ENCODE results near the gene STARD7. TPM values are rescaled to one million over a fixed set of nuclear protein-coding genes. Genes with fewer than 3 reads are reported as not detected.

STARD7 gene
- total and polyA plus RNA-seq, 9 of the 15 experiments (the other 6 are each of a cell fraction or from before 2014, with no cell fraction given): 90.9 to 196 (median 145) TPM

DNA sequence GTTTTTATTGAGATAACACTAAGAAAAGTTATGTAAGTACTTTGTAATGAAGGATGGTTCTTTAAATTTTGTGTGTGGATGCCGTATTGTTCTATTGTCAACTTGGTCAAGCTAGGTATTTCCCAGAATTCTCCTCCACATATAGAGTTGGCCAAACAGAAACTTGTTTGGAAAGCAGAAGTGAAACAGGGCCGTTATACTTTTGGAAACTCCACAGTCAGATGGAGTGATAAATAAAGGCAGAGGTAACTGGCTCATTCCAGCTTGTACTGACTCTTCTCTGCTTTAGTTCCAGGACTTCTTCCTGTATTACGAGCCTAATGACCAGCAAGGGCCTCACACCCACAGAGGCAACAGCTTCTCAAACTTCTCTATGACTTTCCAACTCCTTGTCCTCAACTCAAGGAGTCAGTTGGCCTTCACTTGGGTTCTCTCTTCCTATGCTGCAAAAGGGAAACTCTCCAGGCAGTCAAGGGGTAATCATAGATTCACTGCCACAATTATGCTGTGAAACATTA is 16.4 kb upstream of the STARD7 start (continued):
- TF ChIP-seq ZFX (CRISPR knock-in tag; IDR thresholded peaks at IDR 0.05): peak; percentile 64
- no peak for TF ChIP-seq NCOA6 (IDR thresholded peaks at IDR 0.05)
- TF ChIP-seq, protein P1, sequence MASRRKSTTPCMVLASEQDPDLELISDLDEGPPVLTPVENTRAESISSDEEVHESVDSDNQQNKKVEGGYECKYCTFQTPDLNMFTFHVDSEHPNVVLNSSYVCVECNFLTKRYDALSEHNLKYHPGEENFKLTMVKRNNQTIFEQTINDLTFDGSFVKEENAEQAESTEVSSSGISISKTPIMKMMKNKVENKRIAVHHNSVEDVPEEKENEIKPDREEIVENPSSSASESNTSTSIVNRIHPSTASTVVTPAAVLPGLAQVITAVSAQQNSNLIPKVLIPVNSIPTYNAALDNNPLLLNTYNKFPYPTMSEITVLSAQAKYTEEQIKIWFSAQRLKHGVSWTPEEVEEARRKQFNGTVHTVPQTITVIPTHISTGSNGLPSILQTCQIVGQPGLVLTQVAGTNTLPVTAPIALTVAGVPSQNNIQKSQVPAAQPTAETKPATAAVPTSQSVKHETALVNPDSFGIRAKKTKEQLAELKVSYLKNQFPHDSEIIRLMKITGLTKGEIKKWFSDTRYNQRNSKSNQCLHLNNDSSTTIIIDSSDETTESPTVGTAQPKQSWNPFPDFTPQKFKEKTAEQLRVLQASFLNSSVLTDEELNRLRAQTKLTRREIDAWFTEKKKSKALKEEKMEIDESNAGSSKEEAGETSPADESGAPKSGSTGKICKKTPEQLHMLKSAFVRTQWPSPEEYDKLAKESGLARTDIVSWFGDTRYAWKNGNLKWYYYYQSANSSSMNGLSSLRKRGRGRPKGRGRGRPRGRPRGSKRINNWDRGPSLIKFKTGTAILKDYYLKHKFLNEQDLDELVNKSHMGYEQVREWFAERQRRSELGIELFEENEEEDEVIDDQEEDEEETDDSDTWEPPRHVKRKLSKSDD (conservative IDR thresholded peaks at IDR 0.05; ENCODE audit: low read length): no peak
- TF ChIP-seq ZNF584 (CRISPR knock-in tag; IDR thresholded peaks at IDR 0.05; ENCODE audit: low read depth): peak; percentile 84
- TF ChIP-seq, protein P2, sequence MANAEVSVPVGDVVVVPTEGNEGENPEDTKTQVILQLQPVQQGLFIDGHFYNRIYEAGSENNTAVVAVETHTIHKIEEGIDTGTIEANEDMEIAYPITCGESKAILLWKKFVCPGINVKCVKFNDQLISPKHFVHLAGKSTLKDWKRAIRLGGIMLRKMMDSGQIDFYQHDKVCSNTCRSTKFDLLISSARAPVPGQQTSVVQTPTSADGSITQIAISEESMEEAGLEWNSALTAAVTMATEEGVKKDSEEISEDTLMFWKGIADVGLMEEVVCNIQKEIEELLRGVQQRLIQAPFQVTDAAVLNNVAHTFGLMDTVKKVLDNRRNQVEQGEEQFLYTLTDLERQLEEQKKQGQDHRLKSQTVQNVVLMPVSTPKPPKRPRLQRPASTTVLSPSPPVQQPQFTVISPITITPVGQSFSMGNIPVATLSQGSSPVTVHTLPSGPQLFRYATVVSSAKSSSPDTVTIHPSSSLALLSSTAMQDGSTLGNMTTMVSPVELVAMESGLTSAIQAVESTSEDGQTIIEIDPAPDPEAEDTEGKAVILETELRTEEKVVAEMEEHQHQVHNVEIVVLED (CRISPR knock-in tag; IDR thresholded peaks at IDR 0.05): 0 out of 2 replicates have a peak, but pooled peaks have one; percentile 17
- TF ChIP-seq, protein P3, sequence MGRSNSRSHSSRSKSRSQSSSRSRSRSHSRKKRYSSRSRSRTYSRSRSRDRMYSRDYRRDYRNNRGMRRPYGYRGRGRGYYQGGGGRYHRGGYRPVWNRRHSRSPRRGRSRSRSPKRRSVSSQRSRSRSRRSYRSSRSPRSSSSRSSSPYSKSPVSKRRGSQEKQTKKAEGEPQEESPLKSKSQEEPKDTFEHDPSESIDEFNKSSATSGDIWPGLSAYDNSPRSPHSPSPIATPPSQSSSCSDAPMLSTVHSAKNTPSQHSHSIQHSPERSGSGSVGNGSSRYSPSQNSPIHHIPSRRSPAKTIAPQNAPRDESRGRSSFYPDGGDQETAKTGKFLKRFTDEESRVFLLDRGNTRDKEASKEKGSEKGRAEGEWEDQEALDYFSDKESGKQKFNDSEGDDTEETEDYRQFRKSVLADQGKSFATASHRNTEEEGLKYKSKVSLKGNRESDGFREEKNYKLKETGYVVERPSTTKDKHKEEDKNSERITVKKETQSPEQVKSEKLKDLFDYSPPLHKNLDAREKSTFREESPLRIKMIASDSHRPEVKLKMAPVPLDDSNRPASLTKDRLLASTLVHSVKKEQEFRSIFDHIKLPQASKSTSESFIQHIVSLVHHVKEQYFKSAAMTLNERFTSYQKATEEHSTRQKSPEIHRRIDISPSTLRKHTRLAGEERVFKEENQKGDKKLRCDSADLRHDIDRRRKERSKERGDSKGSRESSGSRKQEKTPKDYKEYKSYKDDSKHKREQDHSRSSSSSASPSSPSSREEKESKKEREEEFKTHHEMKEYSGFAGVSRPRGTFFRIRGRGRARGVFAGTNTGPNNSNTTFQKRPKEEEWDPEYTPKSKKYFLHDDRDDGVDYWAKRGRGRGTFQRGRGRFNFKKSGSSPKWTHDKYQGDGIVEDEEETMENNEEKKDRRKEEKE (IDR thresholded peaks at IDR 0.05; ENCODE audit: borderline replicate concordance in 1 of 2, control insufficient read depth in 1 of 2, low read depth in 2 of 2, low read length in 1 of 2): no peak
- TF ChIP-seq FOXP1 (CRISPR knock-in tag; IDR thresholded peaks at IDR 0.05): no peak
- 0 out of 2 replicates have a peak, but pooled peaks have one; percentile 62 for TF ChIP-seq ELF4 (CRISPR knock-in tag; IDR thresholded peaks at IDR 0.05)
- TF ChIP-seq, protein P4, sequence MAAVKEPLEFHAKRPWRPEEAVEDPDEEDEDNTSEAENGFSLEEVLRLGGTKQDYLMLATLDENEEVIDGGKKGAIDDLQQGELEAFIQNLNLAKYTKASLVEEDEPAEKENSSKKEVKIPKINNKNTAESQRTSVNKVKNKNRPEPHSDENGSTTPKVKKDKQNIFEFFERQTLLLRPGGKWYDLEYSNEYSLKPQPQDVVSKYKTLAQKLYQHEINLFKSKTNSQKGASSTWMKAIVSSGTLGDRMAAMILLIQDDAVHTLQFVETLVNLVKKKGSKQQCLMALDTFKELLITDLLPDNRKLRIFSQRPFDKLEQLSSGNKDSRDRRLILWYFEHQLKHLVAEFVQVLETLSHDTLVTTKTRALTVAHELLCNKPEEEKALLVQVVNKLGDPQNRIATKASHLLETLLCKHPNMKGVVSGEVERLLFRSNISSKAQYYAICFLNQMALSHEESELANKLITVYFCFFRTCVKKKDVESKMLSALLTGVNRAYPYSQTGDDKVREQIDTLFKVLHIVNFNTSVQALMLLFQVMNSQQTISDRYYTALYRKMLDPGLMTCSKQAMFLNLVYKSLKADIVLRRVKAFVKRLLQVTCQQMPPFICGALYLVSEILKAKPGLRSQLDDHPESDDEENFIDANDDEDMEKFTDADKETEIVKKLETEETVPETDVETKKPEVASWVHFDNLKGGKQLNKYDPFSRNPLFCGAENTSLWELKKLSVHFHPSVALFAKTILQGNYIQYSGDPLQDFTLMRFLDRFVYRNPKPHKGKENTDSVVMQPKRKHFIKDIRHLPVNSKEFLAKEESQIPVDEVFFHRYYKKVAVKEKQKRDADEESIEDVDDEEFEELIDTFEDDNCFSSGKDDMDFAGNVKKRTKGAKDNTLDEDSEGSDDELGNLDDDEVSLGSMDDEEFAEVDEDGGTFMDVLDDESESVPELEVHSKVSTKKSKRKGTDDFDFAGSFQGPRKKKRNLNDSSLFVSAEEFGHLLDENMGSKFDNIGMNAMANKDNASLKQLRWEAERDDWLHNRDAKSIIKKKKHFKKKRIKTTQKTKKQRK (IDR thresholded peaks at IDR 0.05; ENCODE audit: borderline replicate concordance, low read depth, low read length): no peak
- TF ChIP-seq BRD4 (IDR thresholded peaks at IDR 0.05): no peak
- TF ChIP-seq BRF1 (IDR thresholded peaks at IDR 0.05; ENCODE audit: borderline replicate concordance, extremely low read depth, insufficient read length): no peak
- TF ChIP-seq ZNF197 (CRISPR knock-in tag; IDR thresholded peaks at IDR 0.05; ENCODE audit: low read depth): 0 out of 2 replicates have a peak, but pooled peaks have one; percentile 81
- TF ChIP-seq SMARCE1 (IDR thresholded peaks at IDR 0.05): peak; percentile 48; the same call in 1 of the 2 replicates
- no peak for TF ChIP-seq XRCC4 (IDR thresholded peaks at IDR 0.05; ENCODE audit: extremely low read depth, insufficient read depth, insufficient read length)

All from K562 (cell line).